ENCODE results near the gene UBN1. TPM values are rescaled to one million over a fixed set of nuclear protein-coding genes. Genes with fewer than 3 reads are reported as not detected.

UBN1 gene
- total RNA-seq, 4 donors from 2014 or later = 21.0 to 48.2 (median 41.1) TPM

GRCh38 chr16:4846503-4846900, 779 bp upstream of the UBN1 start:
- TF ChIP-seq POLR2AphosphoS5 (IDR thresholded peaks at IDR 0.05) (no peak), CTCF (IDR thresholded peaks at IDR 0.05) (no peak), POLR2A (IDR thresholded peaks at IDR 0.05; ENCODE audit: low read depth) (no peak), EP300 (IDR thresholded peaks at IDR 0.05) (no peak)
- Histone ChIP-seq H3K9me3 (no peaks in the 10 kb centered on the region), H3K4me3 (peak overlapping the region; percentile 90 to 97 (median 94)), H3K4me1 (peaks cover 46 to 55% (median 52%) of the 10 kb centered on the region in 4 donors), H3K27me3 (no peaks in the 10 kb centered on the region), H3K36me3 (peaks cover 36 to 43% (median 42%) of the 10 kb centered on the region in 4 donors), H3K27ac (replicated peaks in 1 of 4) (peak overlapping the region; percentile 97 to 99 (median 97))
- intact Hi-C loops (cut with DNase I) = loop anchor here (5.0 kb wide), 2 partner anchors 44 to 79 kb away; partner anchors contain the start of genes ROGDI and ZNF500
- peak; percentile 92 for DNase-seq (ENCODE audit: extremely low spot score)
- WGBS = 0% methylated on average over 8 of the region's 27 CpGs

- TF ChIP-seq POLR2A (IDR thresholded peaks at IDR 0.05; ENCODE audit: low read depth) = no peak
- peak in 1 of 2 donors; percentile 6 for TF ChIP-seq POLR2AphosphoS5 (IDR thresholded peaks at IDR 0.05)
- Histone ChIP-seq H3K27ac (replicated peaks in 1 of 4) (peak overlapping the region; percentile 97 to 99 (median 97)), H3K4me1 (peaks cover 58 to 70% (median 66%) of the 10 kb centered on the region in 4 donors), H3K9me3 (no peaks in the 10 kb centered on the region), H3K36me3 (peaks cover 25 to 32% (median 29%) of the 10 kb centered on the region in 4 donors), H3K27me3 (no peaks in the 10 kb centered on the region), H3K4me3 (peak overlapping the region; percentile 90 to 97 (median 94))
- 0% methylated on average over 12 of the region's 83 CpGs for WGBS
- intact Hi-C loops (cut with DNase I) = loop anchor here (1.0 to 5.0 kb wide), 3 partner anchors 46 to 108 kb away; partner anchors contain the start of genes ROGDI and ZNF500
- peak; percentile 92 for DNase-seq (ENCODE audit: extremely low spot score)
Observed at GRCh38 chr16:4847774-4848587, 700 bp downstream of the UBN1 start.

GRCh38 chr16:4850211-4850610, 2.9 kb downstream of the UBN1 start:
- TF ChIP-seq EP300 (IDR thresholded peaks at IDR 0.05) (no peak), POLR2AphosphoS5 (IDR thresholded peaks at IDR 0.05) (no peak), POLR2A (IDR thresholded peaks at IDR 0.05; ENCODE audit: low read depth) (no peak), CTCF (IDR thresholded peaks at IDR 0.05) (no peak)
- Histone ChIP-seq H3K27ac (replicated peaks in 1 of 4) (no peak overlapping the region), H3K9me3 (no peaks in the 10 kb centered on the region), H3K27me3 (no peaks in the 10 kb centered on the region), H3K36me3 (peaks cover 27 to 32% (median 29%) of the 10 kb centered on the region in 4 donors), H3K4me3 (peak overlapping the region in 1 of 4 donors; percentile 6), H3K4me1 (peaks cover 59 to 65% (median 61%) of the 10 kb centered on the region in 4 donors)
- no peak for DNase-seq (ENCODE audit: extremely low spot score)
- intact Hi-C loops (cut with DNase I) = no loop called here
- WGBS = 71% methylated on average over 3 of the region's 3 CpGs

- TF ChIP-seq CTCF (IDR thresholded peaks at IDR 0.05) = no peak
- Histone ChIP-seq H3K27ac (replicated peaks in 1 of 4) (no peak overlapping the region), H3K36me3 (peaks cover 32 to 45% (median 43%) of the 10 kb centered on the region in 4 donors), H3K9me3 (no peaks in the 10 kb centered on the region), H3K4me1 (peaks cover 45 to 49% (median 48%) of the 10 kb centered on the region in 4 donors), H3K4me3 (no peak overlapping the region), H3K27me3 (no peaks in the 10 kb centered on the region)
- WGBS = 83% methylated on average over 1 of the region's 1 CpG
- intact Hi-C loops (cut with DNase I) = no loop called here
- DNase-seq (ENCODE audit: extremely low spot score) = no peak
Observed at GRCh38 chr16:4852221-4852872, 5.1 kb downstream of the UBN1 start.

- Histone ChIP-seq H3K4me1 (peaks cover 28 to 31% (median 29%) of the 10 kb centered on the region in 4 donors), H3K27ac (replicated peaks in 1 of 4) (no peak overlapping the region), H3K36me3 (peaks cover 55 to 75% (median 71%) of the 10 kb centered on the region in 4 donors), H3K9me3 (no peaks in the 10 kb centered on the region), H3K27me3 (no peaks in the 10 kb centered on the region), H3K4me3 (no peak overlapping the region)
- intact Hi-C loops (cut with DNase I) = no loop called here
- WGBS = 84% methylated on average over 5 of the region's 5 CpGs
- DNase-seq (ENCODE audit: extremely low spot score) = no peak
- TF ChIP-seq POLR2AphosphoS5 (IDR thresholded peaks at IDR 0.05) = no peak
- TF ChIP-seq EP300 (IDR thresholded peaks at IDR 0.05) = no peak
- no peak for TF ChIP-seq CTCF (IDR thresholded peaks at IDR 0.05)
- TF ChIP-seq POLR2A (IDR thresholded peaks at IDR 0.05; ENCODE audit: low read depth) = no peak
Observed at GRCh38 chr16:4855371-4855770, 8.1 kb downstream of the UBN1 start.

All from esophagus muscularis mucosa (tissue), 4 donors.